ENCODE results near the gene PTPRS.

The PTPRS gene

DNA sequence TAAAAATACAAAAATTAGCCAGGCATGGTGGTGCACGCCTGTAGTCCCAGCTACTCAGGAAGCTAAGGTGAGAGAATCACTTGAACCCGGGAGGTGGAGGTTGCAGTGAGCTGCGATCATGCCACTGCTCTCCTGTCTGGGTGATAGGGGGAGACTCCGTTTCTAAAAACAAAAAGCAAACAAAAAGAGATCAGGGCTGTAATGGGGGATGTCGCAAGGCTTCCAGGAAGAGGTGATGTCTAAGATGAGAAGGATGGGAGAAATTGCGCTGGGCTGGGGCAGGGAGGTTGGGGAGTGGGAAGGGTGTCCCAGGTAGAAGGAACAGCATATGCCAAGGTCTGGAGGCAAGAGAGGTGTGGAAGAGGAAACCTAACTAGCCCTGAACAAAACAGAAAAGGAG is 36.1 kb downstream of the PTPRS start:
- no peak for DNase-seq

GRCh38 chr19:5303208-5303607 is 37.4 kb downstream of the PTPRS start:
- no peak for DNase-seq

DNA sequence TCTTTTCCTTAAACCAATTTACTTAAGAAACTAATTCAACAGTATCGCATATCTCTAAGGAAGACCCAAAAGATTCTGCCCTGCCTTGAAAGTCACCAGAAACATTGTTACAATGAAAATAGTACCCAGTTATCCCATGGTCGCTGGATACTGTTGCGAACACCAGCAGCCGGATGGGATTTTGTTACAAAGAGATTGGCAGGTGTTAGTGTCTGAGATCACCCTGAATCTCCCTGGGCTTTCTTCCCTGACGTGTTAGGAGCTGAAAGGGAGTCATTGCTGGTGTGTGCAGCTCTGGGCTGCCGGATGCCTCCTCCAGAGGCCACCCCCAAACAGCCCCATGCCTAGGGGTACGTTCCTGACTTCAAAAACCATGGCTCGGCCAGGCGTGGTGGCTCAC is 38.2 kb downstream of the PTPRS start:
- no peak for DNase-seq

GRCh38 chr19:5299137-5299536 is 41.5 kb downstream of the PTPRS start:
- DNase-seq, result no peak

GRCh38 chr19:5298471-5298901 is 42.1 kb downstream of the PTPRS start:
- no peak for DNase-seq

DNA sequence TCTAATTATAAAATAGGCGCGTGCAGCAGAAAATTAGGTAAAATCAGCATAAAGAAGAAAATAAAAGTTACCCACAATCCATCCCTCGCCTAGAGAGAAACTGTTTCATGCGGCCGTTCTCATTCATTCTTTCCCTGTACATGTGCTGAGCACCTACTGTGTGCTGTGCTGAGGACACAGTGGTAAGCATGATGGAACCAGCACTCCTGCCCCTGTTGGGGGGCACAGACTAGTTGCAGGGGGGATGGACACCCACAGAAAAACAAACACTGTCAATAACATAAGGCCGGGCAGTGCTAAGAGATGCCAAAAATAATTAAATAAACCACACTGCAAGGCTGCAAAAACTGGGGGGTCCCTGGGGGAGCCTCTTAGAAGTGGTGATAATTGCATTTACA is 43.3 kb downstream of the PTPRS start:
- no peak for DNase-seq

GRCh38 chr19:5296457-5297271 is 43.9 kb downstream of the PTPRS start:
- DNase-seq, result no peak

DNA sequence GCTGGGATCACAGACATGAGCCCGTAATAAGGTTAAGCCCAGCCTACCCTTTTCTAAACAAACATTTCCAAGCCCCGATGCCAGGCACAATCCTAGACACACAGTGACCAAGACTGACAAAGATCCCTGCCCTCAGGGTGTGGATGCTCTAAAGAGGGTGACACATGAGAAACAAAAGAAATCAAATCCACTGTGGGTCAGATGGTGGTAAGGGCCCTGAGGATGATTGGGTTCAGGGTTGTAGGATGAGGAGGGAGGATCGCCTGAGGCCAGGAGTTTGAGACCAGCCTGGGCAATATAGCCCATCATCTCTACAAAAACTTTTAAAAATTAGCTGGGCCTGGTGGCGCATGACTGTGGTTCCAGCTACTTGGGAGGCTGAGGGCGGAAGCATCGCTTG is 44.6 kb downstream of the PTPRS start:
- DNase-seq, result no peak

DNA sequence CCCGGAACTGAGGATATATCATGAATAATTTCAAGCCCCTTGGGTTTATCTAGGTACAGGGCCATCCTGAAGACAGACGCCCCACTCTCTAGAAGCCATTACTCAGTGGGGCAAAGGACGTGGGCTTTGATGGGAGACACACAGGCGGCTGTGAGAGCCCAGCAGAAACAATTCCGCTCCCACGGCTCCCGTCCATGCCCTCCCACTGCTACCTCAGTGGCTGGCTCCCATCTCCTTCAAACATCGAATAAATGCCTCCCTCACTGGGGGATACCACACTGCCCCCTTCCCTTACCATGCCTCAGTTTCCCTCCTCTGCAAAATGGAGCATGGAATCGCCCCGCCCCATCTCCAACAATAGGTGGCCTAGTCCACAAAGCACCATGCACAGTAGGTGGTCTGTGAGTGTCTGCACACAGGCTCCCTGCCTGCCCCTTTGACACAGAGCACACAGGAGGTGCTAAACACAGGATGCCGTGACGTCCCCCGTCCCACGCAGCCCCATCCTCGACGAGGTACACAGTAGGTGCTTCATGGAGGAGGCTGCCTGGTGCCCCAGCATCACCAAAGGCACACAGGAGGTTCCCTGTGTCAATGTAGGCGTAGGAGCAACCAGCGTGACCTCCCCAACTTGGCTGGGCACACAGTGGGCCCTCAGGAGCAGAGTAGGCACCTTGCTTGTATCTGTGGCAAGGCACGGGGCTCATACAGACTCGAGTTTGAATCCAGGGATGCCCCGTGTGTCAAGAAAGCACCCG is 46.0 kb downstream of the PTPRS start:
- no peak for DNase-seq

DNA sequence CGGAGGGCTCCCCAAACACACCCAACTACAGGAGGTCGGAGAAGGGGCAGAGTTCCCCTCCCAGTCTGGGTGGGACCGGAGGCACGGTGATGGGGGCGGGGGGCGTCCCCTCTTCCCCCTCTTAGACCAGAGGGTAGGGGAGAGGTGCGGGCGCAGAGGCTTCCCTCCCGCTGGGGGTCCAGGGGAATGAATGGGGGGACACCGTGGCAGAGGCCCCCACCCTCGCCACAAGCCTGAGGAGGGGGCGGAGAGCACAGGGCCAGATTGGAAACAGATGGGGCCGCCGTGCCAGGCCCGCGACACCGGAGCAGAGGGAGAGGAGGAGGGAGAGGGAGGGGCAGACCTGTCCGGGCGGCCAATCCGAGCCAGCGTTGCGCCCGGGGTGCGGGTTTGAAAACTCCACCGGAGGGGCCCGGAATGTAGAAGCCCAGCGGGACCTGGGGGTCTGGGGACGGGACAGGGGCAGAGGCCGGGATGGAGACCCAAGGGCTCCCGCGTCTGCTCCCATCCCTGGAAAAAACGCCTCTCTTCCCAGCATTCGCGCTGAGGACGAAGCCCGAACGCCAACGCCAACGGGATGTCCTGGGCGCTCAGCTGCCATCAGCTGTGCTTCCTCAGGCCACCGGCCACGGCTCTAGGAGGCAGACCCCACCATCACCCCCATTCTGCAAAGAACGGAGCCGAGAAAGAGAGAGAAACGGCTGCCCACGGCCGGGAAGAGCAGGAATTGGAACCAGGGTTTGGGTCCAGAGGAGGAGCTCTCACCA is 46.8 kb downstream of the PTPRS start:
- no peak for DNase-seq

DNA sequence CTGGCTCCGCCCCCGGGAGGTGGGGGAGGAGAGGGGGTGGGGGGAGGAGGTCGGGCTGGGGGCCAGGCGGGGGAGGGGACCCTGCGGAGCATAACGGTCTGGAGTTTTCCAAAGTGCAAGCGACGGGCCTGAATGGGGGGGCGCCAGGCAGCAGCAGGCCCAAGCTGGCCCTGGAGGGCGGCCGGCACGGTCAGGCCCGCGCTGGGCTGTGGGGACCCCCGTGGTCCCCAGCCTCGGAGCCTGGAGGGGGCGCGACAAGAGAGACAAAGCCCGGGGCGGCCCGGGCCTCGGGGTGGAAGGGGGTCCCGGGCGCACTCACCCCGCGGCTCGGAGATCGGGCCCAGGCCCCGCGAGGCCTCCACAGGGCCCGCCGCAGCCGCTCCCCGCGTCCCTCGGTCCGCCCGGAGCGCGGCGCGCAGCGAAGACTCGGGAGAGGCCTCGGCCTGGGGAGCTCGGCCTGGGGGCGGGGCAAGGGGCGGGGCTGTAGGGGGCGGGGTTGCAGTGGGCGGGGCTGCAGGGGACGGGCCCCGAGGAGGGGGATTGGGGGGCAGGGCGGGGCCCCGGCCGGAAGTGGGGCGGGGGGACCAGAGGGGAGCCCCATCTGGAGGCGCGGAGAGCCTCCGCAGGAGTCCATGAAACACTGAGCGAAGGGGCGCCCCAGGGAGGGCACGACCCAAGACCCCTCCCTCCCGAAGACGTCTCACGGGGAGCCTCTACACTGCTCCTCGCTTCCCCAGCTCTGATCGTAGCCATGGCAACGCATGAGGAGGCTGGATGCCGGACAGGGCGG is 47.6 kb downstream of the PTPRS start:
- DNase-seq, result no peak

GRCh38 chr19:5292453-5292821 is 48.2 kb downstream of the PTPRS start:
- no peak for DNase-seq

GRCh38 chr19:5291588-5292193 is 48.9 kb downstream of the PTPRS start:
- DNase-seq, result no peak

Measured in NCI-H446 treated with DMSO at 0.1 percent for 48 hours (cell line).